Mucosa of descending colon (tissue), 3 donors: ENCODE results near the gene SYNGAP1. TPM values are rescaled to one million over a fixed set of nuclear protein-coding genes. Genes with fewer than 3 reads are reported as not detected.
A peak's percentile ranks its signal among the peaks of the same experiment; 100 is the strongest.

Source experiments
- ATAC-seq: fragments of 200-7000 bp; cut with Tn5 transposase; one replicate; pipeline ENCODE4 v1.9.1; 2020; ENCODE audit warnings: mild to moderate bottlenecking, moderate library complexity
- DNase-seq, 3 donors: peaks; one replicate each; pipeline ENCODE4 v3.0.0-alpha.2; 2020
- H3K36me3 ChIP-seq: fragments of 200-600 bp; one replicate; pipeline ENCODE4 v1.8.0; 2021; ENCODE audit warnings: low read depth, mild to moderate bottlenecking
- H3K4me1 ChIP-seq: fragments of 200-600 bp; one replicate; pipeline ENCODE4 v1.8.0; 2021; ENCODE audit warnings: low read depth, mild to moderate bottlenecking
- H3K4me3 ChIP-seq: fragments of 200-600 bp; one replicate; pipeline ENCODE4 v1.8.0; 2021; ENCODE audit warnings: mild to moderate bottlenecking
- H3K9me3 ChIP-seq: fragments of 200-600 bp; one replicate; pipeline ENCODE4 v1.8.0; 2021; ENCODE audit warnings: mild to moderate bottlenecking
- intact Hi-C, 2 donors: fragments of 100-400 bp; cut with DNase I in 1 of 2; cut with micrococcal nuclease in 1 of 2; formaldehyde crosslinking; loops; one replicate each; pipeline versions ENCODE4 v1.11.0 to v1.11.1; 2022; cut with DNase I, micrococcal nuclease
- total RNA-seq, 3 donors: library from RNA; stranded (reverse); fragmentation: NEBNext Ultra II Directional in 2 of 3; extraction: Animal tissue kit (Norgen Biotek cat#: 25700) in 2 of 3; gene quantifications; one replicate each; pipeline versions ENCODE4 v1.2.1 to v1.2.4, GENCODE V29; 2021 to 2023
- TF ChIP-seq, protein P1 (sequence below): fragments of 200-600 bp; IDR thresholded peaks from one replicate; pipeline ENCODE4 v1.8.0; 2022; ENCODE audit warnings: antibody characterized with exemption, mild to moderate bottlenecking
- donor health status: DM: no; HTN: no; CAD: no; lungs with moderate emphysema.
- donor health status: DM: no; HTN: no; CAD: no.
- donor health status: DM: no; HTN: yes; CAD: no.

Gene SYNGAP1
- total RNA-seq, 3 donors from 2014 or later: 8.1 to 39.8 (median 8.8) TPM

GRCh38 chr6:33417903-33418689 is 1.8 kb upstream of the SYNGAP1 start, which contains the start of gene CUTA:
Gene CUTA (minus strand): TSS chr6:33418107. CDS start chr6:33418000, 107 bp downstream.
- intact Hi-C loops: no loop called here
- Histone ChIP-seq H3K36me3 (peaks cover 5% of the 10 kb centered on the region), H3K4me3 (peak within 1 kb of the TSS; percentile 44), H3K9me3 (no peaks in the 10 kb centered on the region), H3K4me1 (peaks cover 21% of the 10 kb centered on the region)
- ATAC-seq: peak; percentile 95
- DNase-seq: peak; percentile 98 to 100 (median 99)
- TF ChIP-seq, protein P1, sequence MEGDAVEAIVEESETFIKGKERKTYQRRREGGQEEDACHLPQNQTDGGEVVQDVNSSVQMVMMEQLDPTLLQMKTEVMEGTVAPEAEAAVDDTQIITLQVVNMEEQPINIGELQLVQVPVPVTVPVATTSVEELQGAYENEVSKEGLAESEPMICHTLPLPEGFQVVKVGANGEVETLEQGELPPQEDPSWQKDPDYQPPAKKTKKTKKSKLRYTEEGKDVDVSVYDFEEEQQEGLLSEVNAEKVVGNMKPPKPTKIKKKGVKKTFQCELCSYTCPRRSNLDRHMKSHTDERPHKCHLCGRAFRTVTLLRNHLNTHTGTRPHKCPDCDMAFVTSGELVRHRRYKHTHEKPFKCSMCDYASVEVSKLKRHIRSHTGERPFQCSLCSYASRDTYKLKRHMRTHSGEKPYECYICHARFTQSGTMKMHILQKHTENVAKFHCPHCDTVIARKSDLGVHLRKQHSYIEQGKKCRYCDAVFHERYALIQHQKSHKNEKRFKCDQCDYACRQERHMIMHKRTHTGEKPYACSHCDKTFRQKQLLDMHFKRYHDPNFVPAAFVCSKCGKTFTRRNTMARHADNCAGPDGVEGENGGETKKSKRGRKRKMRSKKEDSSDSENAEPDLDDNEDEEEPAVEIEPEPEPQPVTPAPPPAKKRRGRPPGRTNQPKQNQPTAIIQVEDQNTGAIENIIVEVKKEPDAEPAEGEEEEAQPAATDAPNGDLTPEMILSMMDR: peak; percentile 14

- Histone ChIP-seq H3K9me3 (no peaks in the 10 kb centered on the region), H3K4me1 (peaks cover 21% of the 10 kb centered on the region), H3K4me3 (no peak overlapping the region), H3K36me3 (peaks cover 5% of the 10 kb centered on the region)
- intact Hi-C loops: no loop called here
- DNase-seq: no peak
- ATAC-seq: no peak
- TF ChIP-seq, protein P1: no peak
These were observed 1.1 kb upstream of the SYNGAP1 start for GRCh38 chr6:33418690-33419291.

- no peak for DNase-seq
- no peak for ATAC-seq
- intact Hi-C loops: no loop called here
- Histone ChIP-seq H3K9me3 (no peaks in the 10 kb centered on the region), H3K4me3 (no peak overlapping the region), H3K36me3 (peaks cover 3% of the 10 kb centered on the region), H3K4me1 (peaks cover 37% of the 10 kb centered on the region)
- TF ChIP-seq, protein P1: no peak
These were observed 852 bp downstream of the SYNGAP1 start for GRCh38 chr6:33420491-33421343.

GRCh38 chr6:33421344-33421643 is 1.4 kb downstream of the SYNGAP1 start:
- TF ChIP-seq, protein P1: no peak
- DNase-seq: no peak
- H3K9me3 ChIP-seq: no peaks in the 10 kb centered on the region
- no peak overlapping the region for H3K4me3 ChIP-seq
- intact Hi-C loops: no loop called here
- no peak for ATAC-seq
- peaks cover 31% of the 10 kb centered on the region for H3K4me1 ChIP-seq
- no peaks in the 10 kb centered on the region for H3K36me3 ChIP-seq

DNA sequence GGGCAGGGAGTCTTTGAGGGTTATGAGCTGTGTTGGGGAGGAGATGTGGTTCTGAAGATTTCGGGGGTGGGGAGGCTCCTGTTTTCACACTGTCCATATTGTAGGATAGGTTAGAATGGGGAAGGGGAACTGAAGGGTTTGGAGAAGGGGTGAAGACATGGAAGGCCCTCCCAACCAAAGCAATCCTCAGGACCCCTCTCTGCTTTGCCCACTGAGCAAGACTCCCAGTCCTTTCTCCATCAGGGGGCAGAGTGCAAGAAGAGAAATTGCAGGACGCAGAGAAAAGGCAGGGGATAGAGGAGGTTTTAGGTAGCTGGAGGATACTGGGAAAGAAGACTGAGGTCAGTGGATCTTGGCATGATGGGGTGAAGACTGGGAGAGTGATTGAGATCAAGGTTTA is 3.9 kb downstream of the SYNGAP1 start:
- intact Hi-C loops: no loop called here
- DNase-seq (no peak), ATAC-seq (no peak)
- Histone ChIP-seq H3K4me3 (no peak overlapping the region), H3K36me3 (no peaks in the 10 kb centered on the region), H3K4me1 (peaks cover 31% of the 10 kb centered on the region), H3K9me3 (no peaks in the 10 kb centered on the region)
- TF ChIP-seq, protein P1: no peak
